GM12878 (cell line): ENCODE results near the gene ARHGAP32. TPM values are rescaled to one million over a fixed set of nuclear protein-coding genes. Genes with fewer than 3 reads are reported as not detected.

ENCODE experiments used
- ATAC-seq: fragments of 200-7000 bp; cut with Tn5 transposase; 3 replicates; pipeline ENCODE4 v1.9.1; 2020; ENCODE audit warnings: mild to moderate bottlenecking, moderate library complexity
- BruUV-seq: library from RNA; stranded (reverse); fragments of 400-500 nt; replicated peaks from 2 replicates; lab custom pipeline; 2021; lab: Mats Ljungman, UMichigan
- CTCF ChIA-PET: fragments of 300-600 bp; sonication (Branson Sonifier 250); formaldehyde crosslinking; extraction: SDS; loops from one replicate; lab custom pipeline; 2021; ENCODE audit warnings: inconsistent platforms; lab: Yijun Ruan, JAX
- POLR2A ChIA-PET: fragments of 350-600 bp; formaldehyde crosslinking; extraction: SDS; loops from one replicate; lab custom pipeline; 2021; ENCODE audit warnings: inconsistent platforms; lab: Charles Lee
- RAD21 ChIA-PET: fragments of 300-600 bp; sonication (Branson Sonifier 250); formaldehyde crosslinking; loops from one replicate; lab custom pipeline; 2023; ENCODE audit warnings: antibody characterized with exemption; ENCODE audit not compliant: unreplicated experiment; lab: Charles Lee
- SMC1A ChIA-PET: fragments of 300-600 bp; sonication (Branson Sonifier 250); formaldehyde crosslinking; loops from one replicate; lab custom pipeline; 2023; ENCODE audit not compliant: unreplicated experiment, uncharacterized antibody; lab: Charles Lee
- DNase-seq: peaks from one replicate; pipeline ENCODE4 v3.0.0-alpha.2; 2011; ENCODE audit warnings: low read depth, low spot score
- FAIRE-seq: peaks from 3 replicates; lab custom pipeline; 2011; peaks lifted over from hg19 to GRCh38; lab: Jason Lieb, UNC
- H2AFZ ChIP-seq: 2 replicates; pipeline ENCODE4 v1.6.0; 2011; ENCODE audit warnings: low read depth, low read length, control low read depth; ENCODE audit not compliant: control insufficient read depth
- H3K27ac ChIP-seq: 2 replicates; pipeline ENCODE4 v1.5.1; 2011; ENCODE audit warnings: control low read depth; ENCODE audit not compliant: control insufficient read depth, insufficient read depth
- H3K27me3 ChIP-seq, 2 experiments: replicated peaks in 1 of 2; 2 replicates each; pipeline versions ENCODE4 v1.6.0 to v1.6.1; 2011; ENCODE audit warnings: low read length in 1 of 2; ENCODE audit not compliant: control insufficient read depth in 2 of 2, insufficient read depth in 2 of 2
- H3K36me3 ChIP-seq, 2 experiments: 2 replicates each; pipeline ENCODE4 v1.5.1; 2011; ENCODE audit warnings: low read length in 1 of 2; ENCODE audit not compliant: control insufficient read depth in 2 of 2, insufficient read depth in 2 of 2
- H3K4me1 ChIP-seq: 2 replicates; pipeline ENCODE4 v1.6.1; 2011; ENCODE audit warnings: mild to moderate bottlenecking, low read length, moderate library complexity, mixed read lengths; ENCODE audit not compliant: control insufficient read depth, insufficient read depth
- H3K4me2 ChIP-seq: 2 replicates; pipeline ENCODE4 v1.6.0; 2011; ENCODE audit warnings: control low read depth; ENCODE audit not compliant: control insufficient read depth, insufficient read depth
- H3K4me3 ChIP-seq: fragments of 200-600 bp; sonication (generic); 2 replicates; pipeline ENCODE4 v1.5.1; 2016
- H3K79me2 ChIP-seq: 2 replicates; pipeline ENCODE4 v1.6.0; 2011; ENCODE audit warnings: low read length; ENCODE audit not compliant: control insufficient read depth, insufficient read depth
- H3K9ac ChIP-seq: 2 replicates; pipeline ENCODE4 v1.8.0; 2011; ENCODE audit warnings: low read length, control low read depth, mixed read lengths; ENCODE audit not compliant: control insufficient read depth, insufficient read depth
- H3K9me3 ChIP-seq: replicated peaks from 3 replicates; pipeline ENCODE4 v1.5.1; 2011; ENCODE audit warnings: mild to moderate bottlenecking, low read length; ENCODE audit not compliant: control insufficient read depth, insufficient read depth
- H4K20me1 ChIP-seq: 2 replicates; pipeline ENCODE4 v1.6.0; 2011; ENCODE audit not compliant: control insufficient read depth, insufficient read depth
- JUNB ChIP-seq: IDR thresholded peaks from 2 replicates; pipeline ENCODE4 v1.6.1; 2016; ENCODE audit warnings: antibody characterized with exemption, mild to moderate bottlenecking
- POLR2AphosphoS2 ChIP-seq: IDR thresholded peaks from 2 replicates; pipeline ENCODE4 v1.6.1; 2011; ENCODE audit warnings: low read depth, mild to moderate bottlenecking, low read length, improper control_type of control experiment, moderate library complexity
- RELA ChIP-seq: fragments of 450-650 bp; IDR thresholded peaks from 2 replicates; pipeline ENCODE4 v1.8.0; 2014; ENCODE audit warnings: borderline replicate concordance; ENCODE audit not compliant: partially characterized antibody
- RFX5 ChIP-seq: IDR thresholded peaks from 2 replicates; pipeline ENCODE4 v1.6.1; 2011; ENCODE audit warnings: low read depth, low read length, improper control_type of control experiment
- ZNF207 ChIP-seq: fragments of 450-650 bp; IDR thresholded peaks from 2 replicates; pipeline ENCODE4 v1.6.1; 2014; ENCODE audit warnings: antibody characterized with exemption, mild to moderate bottlenecking, borderline replicate concordance
- WGBS: methylation state at CpG from one replicate; pipeline ENCODE4 v1.1.6; 2016; ENCODE audit warnings: low lambda C conversion rate; ENCODE audit not compliant: insufficient replicate concordance, insufficient coverage; ENCODE audit errors: missing lambda C conversion rate; 5-methylcytosine and 5-hydroxymethylcytosine counted together
- in situ Hi-C: fragments of 300-500 bp; cut with MboI; formaldehyde crosslinking; loops from 9 replicates; pipeline ENCODE4 v1.14.3; 2018; ENCODE audit warnings: mixed read lengths
- intact Hi-C: fragments of 100-400 bp; cut with micrococcal nuclease; formaldehyde crosslinking; loops from one replicate; pipeline ENCODE4 v1.14.2; 2022; ENCODE audit not compliant: unreplicated experiment
- polyA plus RNA-seq, 11 experiments: library from polyadenylated mRNA; depleted of rRNA in 4 of 11; unstranded in 6 of 11; stranded (reverse) in 5 of 11; fragments of >200 nt; fragmentation: Nextera tagmentation in 4 of 11; fragmentation: Illumina TruSeq in 1 of 11; extraction: Ambion mirVana in 4 of 11; extraction: Trizol in 1 of 11; gene quantifications; 1 replicate in 1 of 11; 2 replicates in 10 of 11; pipeline versions ENCODE4 v1.2.1 to v1.2.3, GENCODE V29; 2011 to 2016; ENCODE audit warnings: inconsistent platforms in 2 of 11, missing spikeins in 2 of 11, low read depth in 1 of 11
- total RNA-seq, 4 experiments: library from RNA; depleted of rRNA in 3 of 4; stranded (reverse); fragments of >200 nt in 3 of 4; fragmentation: Illumina TruSeq in 1 of 4; extraction: Trizol in 1 of 4; gene quantifications; 2 replicates each; pipeline versions ENCODE4 v1.2.1 to v1.2.3, GENCODE V29; 2013 to 2021
- TF ChIP-seq, protein P1 (sequence below): fragments of 450-650 bp; IDR thresholded peaks from 2 replicates; pipeline ENCODE4 v1.6.1; 2017; ENCODE audit warnings: mild to moderate bottlenecking, moderate library complexity
- TF ChIP-seq, protein P2 (sequence below): IDR thresholded peaks from 2 replicates; pipeline ENCODE4 v1.6.1; 2012; ENCODE audit warnings: mild to moderate bottlenecking, low read depth, low read length
- TF ChIP-seq, protein P3 (sequence below): IDR thresholded peaks from 2 replicates; pipeline ENCODE4 v1.6.1; 2012; ENCODE audit warnings: low read depth, low read length, improper control_type of control experiment

ARHGAP32 gene
- total and polyA plus RNA-seq, 10 of the 15 experiments (the other 5 are each of a cell fraction or from before 2014, with no cell fraction given), result under 0.01 to 0.46 (median 0.12) TPM; not detected in 1

DNA sequence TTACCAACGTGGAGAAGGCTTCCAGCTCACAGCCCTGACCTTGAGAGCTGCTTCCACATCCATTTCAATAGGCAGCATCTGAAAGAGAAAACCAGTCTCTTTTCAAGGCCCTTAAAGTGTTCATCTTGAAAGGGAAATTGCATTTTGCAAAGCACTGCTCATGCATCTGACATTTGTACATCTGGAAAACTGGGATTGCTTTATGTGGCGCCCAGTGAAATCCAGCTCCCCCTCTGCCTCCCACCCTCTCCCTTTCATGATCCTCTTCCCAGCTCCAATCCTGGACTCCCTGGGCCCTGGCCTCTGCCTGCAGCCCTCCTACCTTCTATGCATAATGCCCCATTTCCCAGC, 266.9 kb downstream of the ARHGAP32 start:
- Histone ChIP-seq H3K4me1 (peaks cover 5% of the 10 kb centered on the region), H3K4me3 (no peak overlapping the region), H3K27ac (no peak overlapping the region), H3K36me3 (no peaks in the 10 kb centered on the region)
- in situ Hi-C loops (no loop called here), intact Hi-C loops (no loop called here)
- POLR2A ChIA-PET, result interaction anchor here (0.7 kb wide), 2 partner anchors 21 to 768 kb away, joined by 4 to 5 read pairs; no protein-coding TSS in a partner anchor
- BruUV-seq, result no TSS peak
- 44% methylated on average over 2 of the region's 2 CpGs for WGBS
- ATAC-seq, result no peak
- SMC1A ChIA-PET, result interaction anchor here (1.0 kb wide), 1 partner anchor 10 kb away, joined by 3 read pairs; no protein-coding TSS in a partner anchor
- TF ChIP-seq, protein P1, sequence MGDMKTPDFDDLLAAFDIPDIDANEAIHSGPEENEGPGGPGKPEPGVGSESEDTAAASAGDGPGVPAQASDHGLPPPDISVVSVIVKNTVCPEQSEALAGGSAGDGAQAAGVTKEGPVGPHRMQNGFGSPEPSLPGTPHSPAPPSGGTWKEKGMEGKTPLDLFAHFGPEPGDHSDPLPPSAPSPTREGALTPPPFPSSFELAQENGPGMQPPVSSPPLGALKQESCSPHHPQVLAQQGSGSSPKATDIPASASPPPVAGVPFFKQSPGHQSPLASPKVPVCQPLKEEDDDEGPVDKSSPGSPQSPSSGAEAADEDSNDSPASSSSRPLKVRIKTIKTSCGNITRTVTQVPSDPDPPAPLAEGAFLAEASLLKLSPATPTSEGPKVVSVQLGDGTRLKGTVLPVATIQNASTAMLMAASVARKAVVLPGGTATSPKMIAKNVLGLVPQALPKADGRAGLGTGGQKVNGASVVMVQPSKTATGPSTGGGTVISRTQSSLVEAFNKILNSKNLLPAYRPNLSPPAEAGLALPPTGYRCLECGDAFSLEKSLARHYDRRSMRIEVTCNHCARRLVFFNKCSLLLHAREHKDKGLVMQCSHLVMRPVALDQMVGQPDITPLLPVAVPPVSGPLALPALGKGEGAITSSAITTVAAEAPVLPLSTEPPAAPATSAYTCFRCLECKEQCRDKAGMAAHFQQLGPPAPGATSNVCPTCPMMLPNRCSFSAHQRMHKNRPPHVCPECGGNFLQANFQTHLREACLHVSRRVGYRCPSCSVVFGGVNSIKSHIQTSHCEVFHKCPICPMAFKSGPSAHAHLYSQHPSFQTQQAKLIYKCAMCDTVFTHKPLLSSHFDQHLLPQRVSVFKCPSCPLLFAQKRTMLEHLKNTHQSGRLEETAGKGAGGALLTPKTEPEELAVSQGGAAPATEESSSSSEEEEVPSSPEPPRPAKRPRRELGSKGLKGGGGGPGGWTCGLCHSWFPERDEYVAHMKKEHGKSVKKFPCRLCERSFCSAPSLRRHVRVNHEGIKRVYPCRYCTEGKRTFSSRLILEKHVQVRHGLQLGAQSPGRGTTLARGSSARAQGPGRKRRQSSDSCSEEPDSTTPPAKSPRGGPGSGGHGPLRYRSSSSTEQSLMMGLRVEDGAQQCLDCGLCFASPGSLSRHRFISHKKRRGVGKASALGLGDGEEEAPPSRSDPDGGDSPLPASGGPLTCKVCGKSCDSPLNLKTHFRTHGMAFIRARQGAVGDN, result no peak
- TF ChIP-seq, protein P2, sequence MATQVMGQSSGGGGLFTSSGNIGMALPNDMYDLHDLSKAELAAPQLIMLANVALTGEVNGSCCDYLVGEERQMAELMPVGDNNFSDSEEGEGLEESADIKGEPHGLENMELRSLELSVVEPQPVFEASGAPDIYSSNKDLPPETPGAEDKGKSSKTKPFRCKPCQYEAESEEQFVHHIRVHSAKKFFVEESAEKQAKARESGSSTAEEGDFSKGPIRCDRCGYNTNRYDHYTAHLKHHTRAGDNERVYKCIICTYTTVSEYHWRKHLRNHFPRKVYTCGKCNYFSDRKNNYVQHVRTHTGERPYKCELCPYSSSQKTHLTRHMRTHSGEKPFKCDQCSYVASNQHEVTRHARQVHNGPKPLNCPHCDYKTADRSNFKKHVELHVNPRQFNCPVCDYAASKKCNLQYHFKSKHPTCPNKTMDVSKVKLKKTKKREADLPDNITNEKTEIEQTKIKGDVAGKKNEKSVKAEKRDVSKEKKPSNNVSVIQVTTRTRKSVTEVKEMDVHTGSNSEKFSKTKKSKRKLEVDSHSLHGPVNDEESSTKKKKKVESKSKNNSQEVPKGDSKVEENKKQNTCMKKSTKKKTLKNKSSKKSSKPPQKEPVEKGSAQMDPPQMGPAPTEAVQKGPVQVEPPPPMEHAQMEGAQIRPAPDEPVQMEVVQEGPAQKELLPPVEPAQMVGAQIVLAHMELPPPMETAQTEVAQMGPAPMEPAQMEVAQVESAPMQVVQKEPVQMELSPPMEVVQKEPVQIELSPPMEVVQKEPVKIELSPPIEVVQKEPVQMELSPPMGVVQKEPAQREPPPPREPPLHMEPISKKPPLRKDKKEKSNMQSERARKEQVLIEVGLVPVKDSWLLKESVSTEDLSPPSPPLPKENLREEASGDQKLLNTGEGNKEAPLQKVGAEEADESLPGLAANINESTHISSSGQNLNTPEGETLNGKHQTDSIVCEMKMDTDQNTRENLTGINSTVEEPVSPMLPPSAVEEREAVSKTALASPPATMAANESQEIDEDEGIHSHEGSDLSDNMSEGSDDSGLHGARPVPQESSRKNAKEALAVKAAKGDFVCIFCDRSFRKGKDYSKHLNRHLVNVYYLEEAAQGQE, result no peak
- TF ChIP-seq ZNF207 (no peak), POLR2AphosphoS2 (no peak), RELA (no peak), RFX5 (no peak), JUNB (no peak)
- TF ChIP-seq, protein P3, sequence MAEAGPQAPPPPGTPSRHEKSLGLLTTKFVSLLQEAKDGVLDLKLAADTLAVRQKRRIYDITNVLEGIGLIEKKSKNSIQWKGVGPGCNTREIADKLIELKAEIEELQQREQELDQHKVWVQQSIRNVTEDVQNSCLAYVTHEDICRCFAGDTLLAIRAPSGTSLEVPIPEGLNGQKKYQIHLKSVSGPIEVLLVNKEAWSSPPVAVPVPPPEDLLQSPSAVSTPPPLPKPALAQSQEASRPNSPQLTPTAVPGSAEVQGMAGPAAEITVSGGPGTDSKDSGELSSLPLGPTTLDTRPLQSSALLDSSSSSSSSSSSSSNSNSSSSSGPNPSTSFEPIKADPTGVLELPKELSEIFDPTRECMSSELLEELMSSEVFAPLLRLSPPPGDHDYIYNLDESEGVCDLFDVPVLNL, result no peak
- TF ChIP-seq, all 136 proteins: peak for 0
- H4K20me1 ChIP-seq, result no peaks in the 10 kb centered on the region
- H3K9me3 ChIP-seq, result no peaks in the 10 kb centered on the region
- FAIRE-seq, result no peak
- H3K9ac ChIP-seq, result no peak overlapping the region
- H3K27me3 ChIP-seq, result no peaks in the 10 kb centered on the region
- no peaks in the 10 kb centered on the region for H3K79me2 ChIP-seq
- no peak overlapping the region for H2AFZ ChIP-seq
- RAD21 ChIA-PET, result interaction anchor here (1.0 kb wide), 1 partner anchor 31 kb away, joined by 3 read pairs; no protein-coding TSS in a partner anchor
- DNase-seq, result no peak
- CTCF ChIA-PET, result interaction anchor here (1.0 to 2.7 kb wide), 4 partner anchors 14 to 31 kb away, joined by 3 to 8 read pairs (median 5); no protein-coding TSS in a partner anchor
- H3K4me2 ChIP-seq, result no peak overlapping the region
